Vagina (tissue), 2 donors: ENCODE measurements around the gene OR12D2.

ENCODE experiments used
- CTCF ChIP-seq, 3 experiments: fragments of 450-650 bp in 2 of 3; fragments of 200-600 bp in 1 of 3; sonication (generic) in 1 of 3; IDR thresholded peaks; one replicate each; pipeline ENCODE4 v1.5.1; 2017 to 2019; ENCODE audit warnings: antibody characterized with exemption in 3 of 3, mild to moderate bottlenecking in 2 of 3, moderate library complexity in 2 of 3
- POLR2A ChIP-seq, 2 donors: fragments of 450-650 bp; IDR thresholded peaks; one replicate each; pipeline ENCODE4 v1.6.1; 2017; ENCODE audit warnings: antibody characterized with exemption in 2 of 2, mild to moderate bottlenecking in 2 of 2, moderate library complexity in 2 of 2
- POLR2AphosphoS5 ChIP-seq, 2 donors: sonication (generic); formaldehyde crosslinking; IDR thresholded peaks; one replicate each; pipeline ENCODE4 v1.9.0; 2017; ENCODE audit warnings: antibody characterized with exemption in 2 of 2, mild to moderate bottlenecking in 2 of 2, low read depth in 1 of 2; ENCODE audit not compliant: insufficient read depth in 1 of 2

GRCh38 chr6:29403801-29404200 is 8.4 kb downstream of the OR12D2 start:
- TF ChIP-seq CTCF (IDR thresholded peaks at IDR 0.05) (no peak), POLR2A (IDR thresholded peaks at IDR 0.05) (no peak), POLR2AphosphoS5 (IDR thresholded peaks at IDR 0.05; ENCODE audit: insufficient read depth in 1 of 2, low read depth in 1 of 2) (no peak)
